Measurements from ENCODE around the gene ILDR1.

ILDR1 gene

DNA sequence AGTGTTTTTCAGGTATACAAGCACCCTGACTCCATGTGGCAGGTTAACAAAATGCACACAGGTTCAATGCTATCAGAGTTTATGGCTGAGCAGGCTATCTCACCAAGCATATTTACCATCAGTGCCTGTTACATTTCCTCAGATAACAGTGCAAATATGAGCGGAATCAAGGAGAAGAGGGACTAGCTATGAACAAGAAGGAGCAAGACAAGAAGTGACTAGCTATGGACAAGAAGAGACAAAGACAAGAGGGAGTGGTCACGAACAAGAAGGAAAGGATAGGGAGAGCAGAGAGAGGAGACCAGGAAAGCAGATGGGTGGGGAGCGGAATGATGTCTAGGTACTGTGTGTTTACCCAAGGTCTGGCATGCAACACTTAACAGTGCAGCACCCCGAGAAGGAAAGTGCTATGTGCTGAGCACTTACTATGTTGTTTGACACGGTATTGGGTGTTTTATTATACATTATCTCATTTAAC is 8.6 kb downstream of the ILDR1 start:
- no peak for DNase-seq

DNA sequence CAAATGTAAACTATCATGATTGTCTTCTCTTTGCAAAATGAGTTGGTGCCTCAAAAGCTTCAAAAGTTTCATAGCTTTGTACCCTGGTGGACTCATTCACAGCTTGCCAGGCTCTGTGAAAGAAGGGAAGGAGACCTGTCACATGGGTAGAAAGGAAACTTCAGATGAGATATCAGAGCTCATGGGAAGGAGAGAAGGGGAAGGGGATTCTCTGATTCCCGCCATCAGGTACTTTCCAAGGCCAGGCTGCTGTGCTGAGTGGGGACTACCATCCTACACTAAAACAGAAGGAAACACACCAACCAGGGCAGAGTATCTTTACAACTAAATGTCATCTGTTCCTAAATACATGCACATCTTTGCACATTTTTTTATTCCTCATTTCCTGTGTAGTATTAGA is 9.2 kb downstream of the ILDR1 start:
- no peak for DNase-seq

DNA sequence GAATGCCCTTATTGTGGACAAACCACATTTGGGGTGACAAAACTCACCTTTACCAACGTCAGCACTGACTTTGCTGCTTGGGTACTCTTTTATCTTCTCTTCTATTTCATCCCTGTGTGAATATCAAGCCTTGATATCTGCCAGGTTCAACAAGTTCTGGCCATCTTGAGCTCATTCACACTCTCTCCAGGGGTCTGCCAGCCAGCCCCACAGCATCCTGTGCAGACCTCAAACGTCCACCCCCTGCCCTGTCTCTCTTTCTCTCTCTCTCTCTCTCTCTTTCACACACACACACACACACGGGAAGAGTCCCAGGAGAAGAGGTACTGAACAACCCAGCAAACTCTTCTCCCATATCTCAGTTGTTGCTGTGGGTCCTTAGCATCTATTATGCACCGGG is 10.7 kb downstream of the ILDR1 start:
- DNase-seq: no peak

DNA sequence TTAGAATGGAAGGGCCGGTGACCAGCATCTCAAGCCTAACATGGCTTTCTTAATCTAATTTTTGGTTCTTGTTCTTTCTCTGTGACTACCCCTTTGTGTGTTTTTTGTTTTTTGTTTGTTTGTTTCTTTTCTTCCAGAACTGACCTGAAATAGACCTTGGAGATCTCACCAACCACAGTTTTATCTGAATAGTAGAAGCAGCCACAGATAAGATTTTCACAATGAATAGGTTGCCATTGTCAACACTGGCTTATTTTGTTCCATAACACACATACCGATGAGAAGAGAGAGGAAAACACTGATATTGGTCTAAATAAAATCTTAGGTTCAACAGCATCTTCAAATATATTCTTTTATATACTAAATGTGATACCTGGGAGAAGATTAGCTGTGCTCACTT is 11.5 kb downstream of the ILDR1 start:
- DNase-seq: no peak

DNA sequence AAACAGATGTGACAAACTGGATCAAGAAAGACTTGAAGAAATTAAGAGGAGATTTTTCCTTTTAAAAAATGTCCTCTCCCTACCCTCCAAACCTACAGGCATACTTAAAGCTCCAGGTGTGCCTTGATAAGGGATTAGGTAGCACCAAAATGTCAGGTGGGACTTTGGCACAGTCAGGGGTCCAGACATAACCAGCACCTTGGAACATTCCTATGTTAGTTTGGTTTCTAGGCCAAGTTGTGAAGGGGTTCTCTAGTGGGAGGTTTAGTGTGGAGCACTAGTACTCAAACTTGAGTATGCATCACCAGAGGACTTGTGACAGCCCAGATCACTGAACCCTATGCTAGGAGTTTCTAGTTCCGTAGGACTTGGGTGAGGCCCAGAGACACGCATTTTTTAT is 13.9 kb downstream of the ILDR1 start:
- DNase-seq: no peak

DNA sequence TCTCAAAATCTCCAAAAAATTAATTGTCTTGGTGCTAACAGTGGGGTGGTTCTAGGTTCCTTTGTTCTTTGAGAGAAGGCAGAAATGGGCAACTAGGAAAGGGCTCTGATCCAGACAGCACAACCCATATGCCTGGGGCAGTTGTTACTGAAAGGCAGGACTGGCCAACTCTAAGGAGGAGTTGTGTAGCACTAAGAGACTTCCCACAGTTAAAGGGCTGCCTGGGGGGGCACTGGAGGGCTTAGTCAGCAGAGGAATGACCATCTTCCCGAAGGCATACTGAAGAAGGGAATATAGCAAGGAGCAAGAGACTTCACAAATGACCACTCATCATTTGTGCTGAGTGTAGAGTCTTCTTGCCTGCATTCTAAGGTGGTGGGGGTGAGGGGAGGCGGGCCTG is 15.8 kb downstream of the ILDR1 start:
- DNase-seq: no peak

DNA sequence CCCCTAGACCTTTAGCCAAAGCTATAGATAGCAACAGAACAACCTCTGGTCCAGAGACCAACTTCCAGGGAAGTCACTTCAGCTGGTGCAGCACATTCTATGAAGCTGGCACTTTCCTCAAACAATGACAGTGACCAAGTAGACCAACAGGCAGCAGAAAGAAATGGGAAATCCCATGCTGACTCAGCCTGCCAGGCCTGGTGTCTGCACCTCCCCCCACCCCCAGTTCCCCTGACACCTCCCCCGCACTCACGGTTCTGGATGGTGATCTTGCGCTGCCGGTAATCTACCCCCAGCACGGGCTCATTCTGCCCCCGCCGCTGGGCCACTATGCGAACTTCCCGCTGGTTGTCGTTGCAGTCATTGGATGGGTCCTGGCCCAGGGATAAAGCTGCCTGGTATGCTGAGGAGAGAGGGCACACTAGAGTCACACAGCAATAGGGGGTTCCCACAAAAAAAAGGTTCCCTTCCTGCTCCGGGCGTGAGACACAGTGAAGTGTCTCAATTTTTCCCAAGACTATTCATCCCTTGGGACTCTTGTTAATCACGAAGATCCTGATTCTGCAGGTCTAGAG is 17.0 kb downstream of the ILDR1 start:
- peak; percentile 67 for DNase-seq

DNA sequence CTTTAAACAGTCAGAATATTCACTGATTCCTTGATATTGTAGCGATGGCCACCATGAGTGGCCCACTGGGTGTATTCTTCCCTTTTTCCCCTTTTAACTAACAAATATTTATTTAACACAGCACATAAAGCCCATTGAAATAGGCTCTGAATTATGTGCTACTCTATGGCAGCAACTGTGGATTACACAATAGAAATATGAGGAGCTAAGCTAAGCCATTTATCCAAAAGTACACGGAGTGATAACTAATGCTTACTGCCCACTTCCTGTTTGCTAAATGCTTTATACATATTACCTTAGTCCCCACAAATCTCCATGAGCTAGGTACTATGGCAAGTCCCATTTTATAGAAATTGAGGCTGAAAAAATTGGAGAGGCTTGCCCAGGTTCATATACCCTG is 17.9 kb downstream of the ILDR1 start:
- no peak for DNase-seq

DNA sequence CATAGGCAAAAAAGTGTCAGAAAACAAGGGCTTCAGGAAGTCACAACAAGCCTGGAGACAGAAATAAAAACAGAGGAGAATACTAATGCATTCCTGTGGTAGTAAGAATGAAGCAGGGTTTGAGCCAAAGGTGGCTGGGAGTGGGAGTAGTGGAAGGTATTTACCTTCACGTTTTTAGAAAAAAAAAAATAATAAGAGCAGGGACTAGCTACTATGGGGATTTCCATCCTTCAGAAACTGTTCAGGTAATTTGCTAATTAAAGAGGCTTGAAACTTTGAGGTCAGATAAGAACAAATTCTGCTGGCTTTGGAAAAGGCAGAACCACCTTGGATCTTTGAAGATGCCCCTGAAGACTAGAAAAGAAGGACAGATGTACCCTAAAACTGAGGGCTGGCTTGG is 18.4 kb downstream of the ILDR1 start:
- no peak for DNase-seq

DNA sequence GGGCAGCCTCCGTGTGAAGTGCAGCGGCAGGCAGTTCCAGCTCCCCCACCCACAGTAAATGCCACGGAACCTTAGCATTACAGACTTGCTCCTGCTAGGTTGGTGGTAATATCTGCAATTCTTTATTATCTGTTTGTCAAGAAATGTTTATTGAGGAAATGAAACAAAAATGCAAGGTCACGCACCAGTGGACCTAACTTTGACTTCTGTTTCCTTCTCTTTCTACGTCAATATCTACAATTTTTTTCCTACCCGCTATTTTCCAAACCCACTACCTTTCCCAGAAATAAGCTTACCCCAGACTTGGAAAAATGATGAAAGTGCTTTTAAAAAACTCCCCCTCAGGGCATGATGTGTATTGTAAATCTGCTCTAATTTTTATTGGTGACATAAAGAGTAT is 18.9 kb downstream of the ILDR1 start:
- no peak for DNase-seq

DNA sequence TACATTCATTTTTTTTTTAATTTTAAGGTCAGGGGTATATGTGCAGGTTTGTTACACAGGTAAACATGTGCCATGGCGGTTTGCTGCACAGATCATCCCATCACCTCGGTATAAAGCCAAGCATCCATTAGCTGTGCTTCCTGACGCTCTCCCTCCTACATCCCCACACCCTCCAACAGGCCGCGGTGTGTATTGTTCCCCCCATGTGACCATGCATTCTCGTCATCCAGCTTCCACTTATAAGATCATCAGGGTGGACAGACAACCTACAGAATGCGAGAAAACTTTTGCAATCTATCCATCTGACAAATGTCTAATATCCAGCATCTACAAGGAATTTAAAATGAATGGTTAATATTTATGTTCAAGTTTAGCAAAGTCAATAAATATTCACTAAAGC is 19.4 kb downstream of the ILDR1 start:
- no peak for DNase-seq

DNA sequence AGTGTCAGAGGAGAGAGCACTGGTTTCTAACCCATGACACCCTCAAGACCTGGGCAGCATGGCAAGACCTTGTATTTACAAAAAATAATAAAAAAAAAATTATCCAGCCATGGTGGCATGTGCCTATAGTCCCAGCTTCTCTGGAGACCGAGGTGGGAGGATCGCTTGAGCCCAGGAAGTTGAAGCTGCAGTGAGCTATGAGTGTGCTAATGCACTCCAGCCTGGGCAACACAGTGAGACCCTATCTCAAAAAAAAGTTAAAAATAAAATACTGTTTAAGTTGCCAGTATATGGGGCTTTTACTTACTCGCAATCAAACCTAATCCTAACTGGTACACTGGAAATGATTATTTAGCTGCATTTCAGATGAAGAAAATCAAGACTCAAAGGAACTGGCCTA is 20.2 kb downstream of the ILDR1 start:
- DNase-seq: no peak

DNA sequence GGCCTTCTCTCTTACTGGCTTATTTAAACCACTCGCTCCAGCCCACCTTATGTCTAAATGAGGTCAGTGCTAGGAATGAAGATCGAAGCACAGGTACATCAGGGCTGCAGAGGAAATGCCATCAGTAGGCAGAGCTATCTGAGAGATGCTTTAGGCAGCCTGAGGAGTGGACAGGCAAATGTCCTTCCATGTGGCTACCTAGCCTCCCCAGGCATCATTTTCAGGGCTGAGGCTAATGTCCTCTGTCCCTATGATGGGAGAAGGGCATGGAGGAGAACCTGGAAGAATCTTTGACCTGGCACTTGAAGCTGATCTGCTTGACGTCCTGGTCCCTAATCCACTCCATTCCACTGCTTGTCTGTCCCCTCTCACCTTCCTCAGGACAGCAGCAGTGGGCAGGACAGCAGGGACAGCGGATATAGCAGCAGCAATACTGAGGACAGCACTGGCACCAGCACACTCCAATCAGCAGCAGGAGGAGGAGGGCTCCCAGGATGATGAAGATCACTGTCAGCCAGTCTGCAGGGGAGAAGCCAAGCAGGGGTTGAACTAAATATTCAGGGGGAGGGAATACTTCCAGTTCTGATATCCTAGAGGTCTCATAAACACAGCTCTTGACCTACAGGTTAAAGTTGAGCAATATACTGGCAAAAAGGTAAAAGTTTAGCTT is 21.0 kb downstream of the ILDR1 start:
- no peak for DNase-seq

DNA sequence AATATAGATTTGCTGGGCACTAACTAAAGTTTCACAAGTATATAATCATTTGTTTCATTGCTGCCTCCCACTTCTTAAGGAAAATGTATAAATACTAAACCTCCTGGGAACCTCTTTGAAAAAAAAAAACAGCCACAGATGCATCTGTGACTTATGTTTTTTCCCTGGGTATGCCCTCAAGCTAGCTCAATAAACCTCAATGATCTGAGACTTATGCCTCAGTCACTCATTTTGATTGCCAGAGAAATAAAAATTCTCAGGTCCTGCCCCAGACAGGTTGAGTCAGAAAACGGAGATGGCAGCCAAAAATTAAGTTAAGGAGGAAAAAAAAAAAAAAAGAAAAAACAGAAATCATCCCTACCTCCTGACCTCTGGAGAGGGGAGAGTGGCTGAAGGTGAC is 22.1 kb downstream of the ILDR1 start:
- DNase-seq: no peak

DNA sequence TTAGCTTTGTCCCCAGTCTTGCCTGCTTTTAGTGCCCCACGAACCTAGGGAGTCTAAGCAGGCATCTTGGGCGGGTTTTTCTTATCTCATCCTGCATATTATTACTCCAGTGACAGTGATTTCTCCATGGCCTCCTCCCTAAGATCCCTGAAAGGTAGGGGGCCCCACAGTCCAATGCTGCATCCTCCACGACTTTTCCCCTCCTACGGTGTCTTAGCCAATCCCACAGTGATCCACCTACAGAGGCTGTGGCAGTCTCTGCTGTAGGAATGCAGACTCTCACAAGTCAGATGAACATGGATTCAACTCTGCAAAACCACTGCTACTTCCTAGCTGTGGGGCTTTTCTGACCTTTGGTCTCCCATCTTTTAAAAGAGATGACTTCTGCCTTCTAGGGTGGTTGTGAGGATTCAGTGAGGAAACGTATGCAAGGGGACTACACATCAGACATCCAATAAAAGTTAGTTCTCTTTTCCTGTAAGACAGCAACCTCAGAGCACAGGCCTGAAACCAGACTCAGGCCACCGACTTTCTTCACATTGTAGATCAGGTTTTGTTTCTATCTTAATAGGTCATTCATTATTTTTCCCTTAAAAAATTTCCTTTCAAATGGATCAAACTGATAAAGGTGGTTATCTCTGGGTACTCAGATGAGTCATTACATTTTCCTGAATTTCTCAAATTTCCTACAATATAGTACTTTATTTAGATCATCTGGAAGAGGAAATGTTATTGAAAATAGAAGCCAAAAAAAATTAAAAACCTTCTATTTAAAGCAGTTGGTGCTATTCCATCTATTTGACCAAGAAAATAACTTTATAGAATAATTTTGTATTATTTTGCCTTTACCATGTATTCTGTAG is 23.2 kb downstream of the ILDR1 start:
- no peak for DNase-seq

DNA sequence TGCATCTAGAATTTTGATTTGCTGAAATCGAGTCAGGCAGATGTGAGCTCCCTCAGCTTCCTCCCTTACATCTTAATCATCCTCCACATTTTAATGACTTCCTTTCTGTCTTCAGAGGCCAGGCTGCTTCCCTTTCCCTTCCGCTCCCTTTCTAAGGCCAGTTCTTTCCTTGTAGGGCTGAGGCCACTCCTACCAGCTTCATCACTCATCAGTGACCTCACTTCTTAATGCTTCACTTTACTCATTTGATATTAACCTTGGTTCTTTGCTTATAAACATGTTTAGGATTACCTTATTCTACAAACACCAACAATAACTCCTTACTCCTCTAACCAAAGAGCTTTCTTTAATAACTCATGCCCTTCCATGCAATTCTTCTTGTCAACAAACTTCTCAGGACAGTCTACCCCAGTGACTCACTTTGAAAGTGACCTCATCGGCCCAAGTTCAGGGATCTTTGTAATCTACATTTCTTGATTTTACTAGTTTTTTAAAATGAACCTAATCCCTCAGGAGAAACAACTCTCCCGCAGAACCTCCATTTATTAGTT is 23.9 kb downstream of the ILDR1 start:
- peak; percentile 65 for DNase-seq

DNA sequence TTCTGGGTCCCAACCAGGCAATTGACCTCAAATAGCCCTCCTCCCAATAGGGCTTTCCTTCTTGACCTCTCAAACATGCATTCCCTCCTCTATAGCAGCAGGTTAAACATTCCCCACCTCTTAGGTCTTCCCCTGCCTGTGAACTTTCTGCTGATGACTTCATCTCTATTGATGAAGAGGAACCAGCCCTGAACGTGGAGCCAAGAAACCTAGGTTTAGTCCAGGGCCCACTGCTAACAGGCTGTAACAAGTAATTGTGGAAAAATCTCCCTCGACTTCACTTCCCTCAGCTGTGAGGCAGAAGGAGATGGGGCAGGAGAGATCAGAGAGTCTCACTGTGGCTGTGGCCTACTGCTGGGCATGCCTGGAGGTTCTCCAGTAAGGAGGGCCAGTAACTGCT is 24.7 kb downstream of the ILDR1 start:
- no peak for DNase-seq

DNA sequence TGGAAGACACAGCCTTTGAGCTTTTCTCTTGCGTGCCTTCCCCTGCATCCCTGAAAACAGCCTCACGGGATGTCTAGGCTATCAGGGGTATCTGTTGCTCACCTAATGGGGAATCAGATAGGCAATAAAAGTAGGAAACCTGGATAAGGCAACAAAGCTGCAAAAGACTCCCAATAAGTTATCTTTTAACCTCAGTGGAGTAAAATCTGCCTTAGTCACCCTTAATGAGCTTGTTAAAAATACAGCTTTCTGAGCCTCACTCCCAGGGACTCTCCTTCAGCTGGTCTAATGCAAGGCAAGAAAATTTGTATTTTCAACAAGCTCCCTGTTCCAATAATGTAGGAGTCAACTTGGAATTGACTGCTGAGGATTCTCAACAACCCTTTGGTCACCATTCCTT is 25.6 kb downstream of the ILDR1 start:
- DNase-seq: no peak

DNA sequence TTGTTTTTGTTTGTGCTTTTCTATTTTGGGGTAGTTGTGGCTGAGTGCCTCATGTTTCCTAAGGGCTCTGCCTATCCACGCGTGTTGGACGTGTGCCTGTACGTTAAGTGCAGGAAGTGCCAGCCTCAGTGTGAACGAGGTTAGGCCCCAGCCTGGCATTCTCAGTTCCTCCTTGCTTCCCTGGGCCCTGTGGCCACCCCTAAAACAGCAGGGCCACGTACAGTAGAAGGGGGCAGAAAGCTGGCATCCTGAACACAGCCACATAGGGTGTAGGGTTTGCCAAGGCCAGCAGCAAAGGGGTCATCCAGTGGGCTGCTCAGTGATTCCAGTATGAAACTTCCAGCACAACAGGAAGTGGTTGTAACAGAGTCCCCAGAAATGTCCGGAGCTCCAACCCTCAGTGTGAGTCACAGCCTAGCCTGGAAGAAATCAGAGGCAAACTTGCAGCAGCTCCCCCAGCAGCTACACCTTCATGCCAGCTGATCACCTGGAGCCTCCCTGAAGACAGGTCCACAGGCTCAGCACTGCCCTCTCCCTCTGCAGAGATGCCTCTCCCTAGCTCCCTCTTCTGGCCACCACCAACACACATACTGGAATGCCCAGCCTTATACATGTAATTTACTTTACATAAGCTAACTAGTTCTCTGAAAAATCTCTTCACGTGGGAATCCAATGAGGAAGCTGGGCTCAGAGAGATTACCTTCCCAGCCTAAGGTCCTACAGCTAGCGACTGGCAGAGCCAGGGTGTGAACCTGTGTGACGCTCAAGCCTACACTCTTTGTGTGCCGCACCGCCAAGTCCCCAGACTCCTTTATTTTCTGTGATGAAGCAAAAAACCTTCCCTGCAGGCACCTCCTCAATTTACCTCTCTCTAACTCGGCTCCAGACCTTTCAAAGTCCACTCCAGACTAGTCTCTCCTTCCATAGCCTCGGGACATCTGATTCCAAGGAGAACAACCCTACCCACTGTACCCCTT is 26.6 kb downstream of the ILDR1 start:
- DNase-seq: peak; percentile 67

DNA sequence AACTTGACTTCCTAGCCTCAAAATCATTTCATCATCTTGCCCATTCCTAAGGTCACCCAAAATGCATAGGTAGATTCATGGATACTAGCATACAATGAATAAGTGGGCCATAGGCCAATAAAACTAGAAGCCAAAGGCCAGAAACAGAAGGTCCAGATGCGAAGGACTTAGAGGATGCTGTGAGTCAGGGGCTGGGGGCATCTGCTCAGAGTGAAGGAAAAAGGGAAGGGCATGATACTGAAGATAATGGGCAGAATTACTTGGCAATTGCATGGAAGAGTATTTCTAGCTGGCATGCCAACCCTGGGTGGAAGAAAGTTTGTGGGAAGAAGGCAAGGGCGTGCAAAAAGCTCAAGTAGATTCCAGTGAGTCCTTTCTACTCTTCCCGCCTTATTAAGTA is 27.5 kb downstream of the ILDR1 start:
- DNase-seq: no peak

DNA sequence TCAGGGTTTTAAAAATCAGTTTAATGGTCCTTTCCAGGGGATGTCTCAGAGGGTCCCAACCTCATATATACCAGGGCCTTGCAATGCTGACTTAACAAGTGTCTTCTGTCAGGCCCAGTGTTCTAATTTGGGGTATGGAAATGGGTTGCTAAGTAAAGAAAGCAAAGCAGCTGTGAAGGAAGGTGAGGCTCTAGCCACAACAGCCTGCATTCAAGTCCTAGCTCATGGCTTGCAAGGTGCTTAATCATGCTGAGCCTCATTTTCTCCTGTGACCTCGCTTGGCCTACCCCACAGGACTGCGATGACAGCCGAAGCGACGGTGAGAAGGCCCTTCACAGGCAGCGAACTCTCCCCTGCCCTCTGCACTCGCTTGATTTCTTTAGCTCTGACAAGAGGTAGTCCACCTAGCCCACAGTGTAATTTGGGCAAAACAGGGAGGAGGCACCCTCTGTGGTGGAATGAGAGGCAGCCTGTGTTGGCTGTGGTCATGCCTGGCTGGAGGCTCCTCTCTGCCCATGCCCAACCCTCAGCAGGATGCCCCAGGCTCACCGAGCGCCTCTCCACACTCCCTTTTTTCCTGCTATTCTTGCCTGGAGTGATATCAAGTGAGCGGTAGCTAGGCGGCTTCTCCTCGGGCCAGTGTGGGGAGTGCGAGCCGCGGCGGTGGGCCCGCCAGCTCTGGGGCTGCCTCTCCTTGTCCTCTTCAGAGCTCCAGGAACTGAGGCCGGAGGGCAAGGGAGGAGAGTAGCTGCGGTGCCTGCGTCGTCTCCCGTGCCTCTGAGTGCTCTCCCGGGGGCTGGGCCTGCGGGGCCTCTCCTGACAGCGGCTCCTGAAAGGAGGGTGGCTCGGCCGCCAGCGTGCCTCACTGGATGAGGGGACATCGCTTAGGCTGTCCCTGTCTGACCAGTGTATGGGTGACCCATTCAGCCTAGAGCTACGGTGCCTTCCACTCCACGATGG is 29.2 kb downstream of the ILDR1 start:
- DNase-seq: no peak

All from activated CD4-positive, alpha-beta T cell treated with anti-CD3 and anti-CD28 coated beads, Interleukin-2, Interleukin-6, amounts not matched to agents 100 ng/mL and 50 ng/mL, durations not matched to agents 16 hours and 8 hours (primary cell).